Measurements from ENCODE around the gene FTCDNL1.

FTCDNL1 gene

GRCh38 chr2:199850718-199851500 lies at the start of gene FTCDNL1:
Gene FTCDNL1 (minus strand): TSS chr2:199851192. CDS start chr2:199848962, 2,230 bp downstream.
- H3K4me3 ChIP-seq (ENCODE audit: low read length) = peak within 1 kb of the TSS; percentile 67; the same call in 1 of the 2 replicates
- TF ChIP-seq ZNF274 (IDR thresholded peaks at IDR 0.05; ENCODE audit: low read depth, low read length) = no peak

GRCh38 chr2:199896617-199897016 lies 45.6 kb upstream of the FTCDNL1 start:
- no peak for TF ChIP-seq ZNF274 (IDR thresholded peaks at IDR 0.05; ENCODE audit: low read depth, low read length)
- no peak overlapping the region for H3K4me3 ChIP-seq (ENCODE audit: low read length)

- H3K4me3 ChIP-seq (ENCODE audit: low read length) = no peak overlapping the region
- no peak for TF ChIP-seq ZNF274 (IDR thresholded peaks at IDR 0.05; ENCODE audit: low read depth, low read length)
Observed at GRCh38 chr2:199895406-199895805, 44.4 kb upstream of the FTCDNL1 start.

- no peak overlapping the region for H3K4me3 ChIP-seq (ENCODE audit: low read length)
- TF ChIP-seq ZNF274 (IDR thresholded peaks at IDR 0.05; ENCODE audit: low read depth, low read length) = no peak
Observed at GRCh38 chr2:199883474-199884212, 32.7 kb upstream of the FTCDNL1 start.

- TF ChIP-seq ZNF274 (IDR thresholded peaks at IDR 0.05; ENCODE audit: low read depth, low read length) = no peak
- no peak overlapping the region for H3K4me3 ChIP-seq (ENCODE audit: low read length)
Observed at GRCh38 chr2:199882667-199883066, 31.7 kb upstream of the FTCDNL1 start.

- TF ChIP-seq ZNF274 (IDR thresholded peaks at IDR 0.05; ENCODE audit: low read depth, low read length) = no peak
- no peak overlapping the region for H3K4me3 ChIP-seq (ENCODE audit: low read length)
Observed at GRCh38 chr2:199875400-199875799, 24.4 kb upstream of the FTCDNL1 start.

- no peak for TF ChIP-seq ZNF274 (IDR thresholded peaks at IDR 0.05; ENCODE audit: low read depth, low read length)
- H3K4me3 ChIP-seq (ENCODE audit: low read length) = no peak overlapping the region
Observed at GRCh38 chr2:199874209-199874608, 23.2 kb upstream of the FTCDNL1 start.

- no peak for TF ChIP-seq ZNF274 (IDR thresholded peaks at IDR 0.05; ENCODE audit: low read depth, low read length)
- H3K4me3 ChIP-seq (ENCODE audit: low read length) = no peak overlapping the region
Observed at GRCh38 chr2:199870581-199870980, 19.6 kb upstream of the FTCDNL1 start.

GRCh38 chr2:199869653-199870052 lies 18.7 kb upstream of the FTCDNL1 start:
- H3K4me3 ChIP-seq (ENCODE audit: low read length) = no peak overlapping the region
- no peak for TF ChIP-seq ZNF274 (IDR thresholded peaks at IDR 0.05; ENCODE audit: low read depth, low read length)

- TF ChIP-seq ZNF274 (IDR thresholded peaks at IDR 0.05; ENCODE audit: low read depth, low read length) = no peak
- H3K4me3 ChIP-seq (ENCODE audit: low read length) = no peak overlapping the region
Observed at GRCh38 chr2:199869227-199869541, 18.2 kb upstream of the FTCDNL1 start.

- H3K4me3 ChIP-seq (ENCODE audit: low read length) = no peak overlapping the region
Observed at GRCh38 chr2:199868431-199869226, 17.6 kb upstream of the FTCDNL1 start.

GRCh38 chr2:199865905-199866304 lies 14.9 kb upstream of the FTCDNL1 start:
- no peak overlapping the region for H3K4me3 ChIP-seq (ENCODE audit: low read length)
- no peak for TF ChIP-seq ZNF274 (IDR thresholded peaks at IDR 0.05; ENCODE audit: low read depth, low read length)

More at GRCh38 chr2:199868431-199869226, 17.6 kb upstream of the FTCDNL1 start:
- TF ChIP-seq ZNF274 (IDR thresholded peaks at IDR 0.05; ENCODE audit: low read depth, low read length) = no peak

GRCh38 chr2:199862788-199863187 lies 11.8 kb upstream of the FTCDNL1 start:
- no peak overlapping the region for H3K4me3 ChIP-seq (ENCODE audit: low read length)

GRCh38 chr2:199861132-199861774 lies 10.3 kb upstream of the FTCDNL1 start:
- H3K4me3 ChIP-seq (ENCODE audit: low read length) = no peak overlapping the region
- TF ChIP-seq ZNF274 (IDR thresholded peaks at IDR 0.05; ENCODE audit: low read depth, low read length) = no peak

More at GRCh38 chr2:199862788-199863187, 11.8 kb upstream of the FTCDNL1 start:
- TF ChIP-seq ZNF274 (IDR thresholded peaks at IDR 0.05; ENCODE audit: low read depth, low read length) = no peak
